Lower lobe of right lung (tissue), 2 donors: ENCODE measurements around the gene ATP2C2. TPM values are rescaled to one million over a fixed set of nuclear protein-coding genes. Genes with fewer than 3 reads are reported as not detected.

ENCODE experiments used
- ATAC-seq, 2 donors: fragments of 200-7000 bp; cut with Tn5 transposase; one replicate each; pipeline ENCODE4 v1.9.1; 2020 to 2022; ENCODE audit warnings: mild to moderate bottlenecking in 2 of 2, moderate library complexity in 2 of 2
- DNase-seq: peaks from one replicate; pipeline ENCODE4 v3.0.0-alpha.2; 2020
- H3K27ac ChIP-seq: fragments of 200-600 bp; one replicate; pipeline ENCODE4 v1.8.0; 2022
- H3K27me3 ChIP-seq: fragments of 200-600 bp; one replicate; pipeline ENCODE4 v1.8.0; 2022; ENCODE audit warnings: low read depth
- H3K36me3 ChIP-seq: fragments of 200-600 bp; one replicate; pipeline ENCODE4 v1.8.0; 2022; ENCODE audit warnings: mild to moderate bottlenecking
- H3K4me1 ChIP-seq: fragments of 200-600 bp; one replicate; pipeline ENCODE4 v1.8.0; 2022
- H3K4me3 ChIP-seq: fragments of 200-600 bp; one replicate; pipeline ENCODE4 v1.8.0; 2022; ENCODE audit warnings: mild to moderate bottlenecking
- H3K9me3 ChIP-seq: fragments of 200-600 bp; one replicate; pipeline ENCODE4 v1.8.0; 2022
- intact Hi-C: fragments of 100-400 bp; cut with DNase I; formaldehyde crosslinking; loops from one replicate; pipeline ENCODE4 v1.11.0; 2022
- total RNA-seq: library from RNA; stranded (reverse); fragmentation: NEBNext Ultra II Directional; extraction: Animal tissue kit (Norgen Biotek cat#: 25700); gene quantifications from one replicate; pipeline ENCODE4 v1.2.1, GENCODE V29; 2021
- TF ChIP-seq, protein P1 (sequence below): fragments of 200-600 bp; IDR thresholded peaks from one replicate; pipeline ENCODE4 v1.8.0; 2022; ENCODE audit warnings: antibody characterized with exemption, mild to moderate bottlenecking
- donor health status: DM: no; HTN: yes; CAD: no; lungs with severe emphysema.

Gene ATP2C2
- total RNA-seq, 1 donor from 2014 or later: 56.2 TPM

- TF ChIP-seq, protein P1, sequence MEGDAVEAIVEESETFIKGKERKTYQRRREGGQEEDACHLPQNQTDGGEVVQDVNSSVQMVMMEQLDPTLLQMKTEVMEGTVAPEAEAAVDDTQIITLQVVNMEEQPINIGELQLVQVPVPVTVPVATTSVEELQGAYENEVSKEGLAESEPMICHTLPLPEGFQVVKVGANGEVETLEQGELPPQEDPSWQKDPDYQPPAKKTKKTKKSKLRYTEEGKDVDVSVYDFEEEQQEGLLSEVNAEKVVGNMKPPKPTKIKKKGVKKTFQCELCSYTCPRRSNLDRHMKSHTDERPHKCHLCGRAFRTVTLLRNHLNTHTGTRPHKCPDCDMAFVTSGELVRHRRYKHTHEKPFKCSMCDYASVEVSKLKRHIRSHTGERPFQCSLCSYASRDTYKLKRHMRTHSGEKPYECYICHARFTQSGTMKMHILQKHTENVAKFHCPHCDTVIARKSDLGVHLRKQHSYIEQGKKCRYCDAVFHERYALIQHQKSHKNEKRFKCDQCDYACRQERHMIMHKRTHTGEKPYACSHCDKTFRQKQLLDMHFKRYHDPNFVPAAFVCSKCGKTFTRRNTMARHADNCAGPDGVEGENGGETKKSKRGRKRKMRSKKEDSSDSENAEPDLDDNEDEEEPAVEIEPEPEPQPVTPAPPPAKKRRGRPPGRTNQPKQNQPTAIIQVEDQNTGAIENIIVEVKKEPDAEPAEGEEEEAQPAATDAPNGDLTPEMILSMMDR: no peak
- H3K4me3 ChIP-seq: no peak overlapping the region
- peaks cover 23% of the 10 kb centered on the region for H3K36me3 ChIP-seq
- DNase-seq (no peak), ATAC-seq (no peak)
- H3K27me3 ChIP-seq: no peaks in the 10 kb centered on the region
- no peak overlapping the region for H3K27ac ChIP-seq
- no peaks in the 10 kb centered on the region for H3K4me1 ChIP-seq
- H3K9me3 ChIP-seq: peaks cover 12% of the 10 kb centered on the region
- intact Hi-C loops: no loop called here
Measured at GRCh38 chr16:84467256-84467655, 98.9 kb downstream of the ATP2C2 start.

DNA sequence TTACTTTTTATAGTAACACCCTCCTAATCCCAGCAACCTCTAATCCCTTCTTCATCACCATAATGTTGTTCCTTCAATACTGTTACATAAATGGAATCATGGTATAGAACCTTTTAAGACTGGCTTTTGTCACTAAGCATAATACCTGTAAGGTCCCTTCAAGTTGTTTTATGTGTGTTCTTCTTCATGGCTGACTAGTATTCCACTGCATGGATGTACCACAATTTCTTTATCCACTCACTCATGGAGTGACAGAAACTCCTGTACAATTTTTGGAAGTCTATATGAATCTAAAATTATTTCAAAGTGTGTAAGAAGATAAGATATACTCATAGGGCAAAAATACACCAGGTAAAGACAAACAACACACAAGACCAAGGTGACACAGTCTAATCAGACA, 99.4 kb downstream of the ATP2C2 start:
- Histone ChIP-seq H3K4me1 (no peaks in the 10 kb centered on the region), H3K36me3 (peaks cover 19% of the 10 kb centered on the region), H3K9me3 (peaks cover 12% of the 10 kb centered on the region), H3K27me3 (no peaks in the 10 kb centered on the region), H3K4me3 (no peak overlapping the region), H3K27ac (no peak overlapping the region)
- TF ChIP-seq, protein P1: no peak
- no peak for DNase-seq
- intact Hi-C loops: no loop called here
- no peak for ATAC-seq

DNA sequence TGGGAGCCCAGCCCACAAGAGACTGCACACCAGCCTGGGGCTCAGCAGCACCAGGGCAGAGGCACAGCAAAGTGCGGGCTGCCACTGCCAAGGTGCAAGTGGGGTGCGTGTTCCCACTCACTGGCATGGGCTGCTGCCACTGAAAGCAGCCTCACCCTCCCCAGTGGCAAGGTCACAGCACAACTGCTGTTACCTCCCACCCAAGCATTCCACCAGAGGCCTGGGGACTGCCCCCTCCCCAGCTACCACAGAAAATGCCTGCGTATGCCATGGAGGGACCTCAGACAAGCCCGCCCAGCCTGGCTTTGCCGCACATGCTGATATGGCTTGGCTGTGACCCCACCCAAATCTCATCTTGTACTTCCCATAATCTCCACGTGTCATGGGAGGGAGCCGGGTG, 103.0 kb downstream of the ATP2C2 start:
- no peaks in the 10 kb centered on the region for H3K27me3 ChIP-seq
- ATAC-seq: no peak
- no peak overlapping the region for H3K4me3 ChIP-seq
- intact Hi-C loops: no loop called here
- peaks cover 12% of the 10 kb centered on the region for H3K9me3 ChIP-seq
- no peak overlapping the region for H3K27ac ChIP-seq
- no peak for DNase-seq
- peaks cover 6% of the 10 kb centered on the region for H3K36me3 ChIP-seq
- TF ChIP-seq, protein P1: no peak
- no peaks in the 10 kb centered on the region for H3K4me1 ChIP-seq

DNA sequence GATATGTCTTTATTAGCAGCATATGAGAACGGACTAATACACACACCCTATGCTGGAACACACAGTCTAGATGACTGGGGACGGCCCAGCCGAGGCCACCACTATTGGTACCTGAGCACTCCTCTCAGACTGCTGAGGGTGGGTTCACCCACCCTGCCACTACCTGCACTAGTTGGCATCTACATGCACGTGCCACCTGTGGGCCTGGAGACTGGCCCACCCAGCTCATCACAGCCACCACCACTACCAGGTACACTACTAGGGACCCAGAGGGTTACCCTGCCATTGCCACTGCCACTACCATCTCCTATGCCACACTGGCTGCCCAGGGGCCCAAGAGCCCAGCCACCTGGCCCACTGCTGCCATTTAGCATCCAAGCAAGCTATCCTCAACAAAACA, 103.6 kb downstream of the ATP2C2 start:
- peaks cover 6% of the 10 kb centered on the region for H3K36me3 ChIP-seq
- DNase-seq (no peak), ATAC-seq (no peak)
- H3K27me3 ChIP-seq: no peaks in the 10 kb centered on the region
- H3K4me3 ChIP-seq: no peak overlapping the region
- no peaks in the 10 kb centered on the region for H3K4me1 ChIP-seq
- peaks cover 9% of the 10 kb centered on the region for H3K9me3 ChIP-seq
- TF ChIP-seq, protein P1: no peak
- H3K27ac ChIP-seq: no peak overlapping the region
- intact Hi-C loops: no loop called here

- DNase-seq (no peak), ATAC-seq (no peak)
- intact Hi-C loops: loop anchor here (5.0 kb wide), 1 partner anchor 198 kb away; no protein-coding TSS in a partner anchor
Measured at GRCh38 chr16:84475643-84476240, 107.4 kb downstream of the ATP2C2 start.

More at GRCh38 chr16:84475643-84476240, 107.4 kb downstream of the ATP2C2 start:
- Histone ChIP-seq H3K4me1 (no peaks in the 10 kb centered on the region), H3K27me3 (no peaks in the 10 kb centered on the region), H3K4me3 (no peak overlapping the region), H3K27ac (no peak overlapping the region), H3K9me3 (no peaks in the 10 kb centered on the region), H3K36me3 (peaks cover 22% of the 10 kb centered on the region)
- TF ChIP-seq, protein P1: no peak
